GM20000 (cell line): Measurements from ENCODE around the gene MYADML2.

ENCODE experiments used
- DNase-seq: peaks from one replicate; pipeline ENCODE4 v3.0.0; 2012; ENCODE audit warnings: low spot score
- CTCF ChIP-seq: IDR thresholded peaks from 2 replicates; pipeline ENCODE4 v1.5.1; 2012; ENCODE audit warnings: mild to moderate bottlenecking, control low read depth; ENCODE audit errors: extremely low read depth, missing control alignments

The MYADML2 gene

GRCh38 chr17:81964081-81964849 is 17.2 kb upstream of the MYADML2 start:
- no peak for DNase-seq
- no peak for TF ChIP-seq CTCF

- no peak for DNase-seq
- TF ChIP-seq CTCF, result no peak
These were observed 15.7 kb upstream of the MYADML2 start for GRCh38 chr17:81962499-81963441.

GRCh38 chr17:81961521-81962498 is 14.8 kb upstream of the MYADML2 start:
- TF ChIP-seq CTCF, result no peak
- DNase-seq, result no peak

GRCh38 chr17:81961087-81961511 is 14.1 kb upstream of the MYADML2 start, which contains the start of gene NOTUM:
TSS of gene NOTUM (minus strand) at chr17:81961187. CDS start at chr17:81960909, 278 bp downstream.
- DNase-seq, result no peak
- no peak for TF ChIP-seq CTCF

GRCh38 chr17:81960130-81960958 is 13.3 kb upstream of the MYADML2 start:
- TF ChIP-seq CTCF, result no peak
- DNase-seq, result no peak
